ENCODE data around the gene ATXN10. TPM values are rescaled to one million over a fixed set of nuclear protein-coding genes. Genes with fewer than 3 reads are reported as not detected.

ATXN10 gene
- total and polyA plus RNA-seq, 2 of the 8 experiments (the other 6 are each of a cell fraction or from before 2014, with no cell fraction given), result 134 to 210 TPM

- TF ChIP-seq RBBP5 (IDR thresholded peaks at IDR 0.05; ENCODE audit: borderline replicate concordance, low read depth, low read length) (no peak), SP1 (IDR thresholded peaks at IDR 0.05; ENCODE audit: low read depth, low read length) (no peak), SIN3A (conservative IDR thresholded peaks at IDR 0.05 in 1 of 2, IDR thresholded peaks at IDR 0.05 in 1 of 2; ENCODE audit: low read depth in 1 of 2, low read length in 2 of 2) (no peak), EP300 (IDR thresholded peaks at IDR 0.05; ENCODE audit: borderline replicate concordance in 1 of 2, low read depth in 2 of 2, low read length in 2 of 2) (no peak), SIX5 (IDR thresholded peaks at IDR 0.05; ENCODE audit: low read depth, low read length) (no peak), POLR2AphosphoS5 (IDR thresholded peaks at IDR 0.05; ENCODE audit: low read depth, low read length) (no peak), BACH1 (IDR thresholded peaks at IDR 0.05; ENCODE audit: low read length) (no peak)
These were observed 187.9 kb downstream of the ATXN10 start (continued) for GRCh38 chr22:45859231-45860161.

All from H1 (cell line).